Suprapubic skin (tissue), 4 donors: Measurements from ENCODE around the gene BAZ2B. TPM values are rescaled to one million over a fixed set of nuclear protein-coding genes. Genes with fewer than 3 reads are reported as not detected.

ENCODE experiments used
- DNase-seq, 2 donors: peaks; one replicate each; pipeline ENCODE4 v3.0.0-alpha.2; 2019; ENCODE audit warnings: low spot score in 2 of 2
- H3K27ac ChIP-seq: fragments of 200-600 bp; sonication (generic); one replicate; pipeline ENCODE4 v1.5.1; 2019
- H3K27me3 ChIP-seq: fragments of 200-600 bp; sonication (generic); one replicate; pipeline ENCODE4 v1.5.1; 2019
- H3K36me3 ChIP-seq: fragments of 200-600 bp; sonication (generic); one replicate; pipeline ENCODE4 v1.5.1; 2019
- H3K4me1 ChIP-seq: fragments of 200-600 bp; sonication (generic); one replicate; pipeline ENCODE4 v1.5.1; 2019
- H3K4me3 ChIP-seq: fragments of 200-600 bp; sonication (generic); one replicate; pipeline ENCODE4 v1.5.1; 2019; ENCODE audit warnings: mild to moderate bottlenecking
- H3K9me3 ChIP-seq: fragments of 200-600 bp; sonication (generic); one replicate; pipeline ENCODE4 v1.5.1; 2019
- CTCF ChIP-seq, 2 donors: fragments of 200-600 bp in 1 of 2; fragments of 450-650 bp in 1 of 2; sonication (generic) in 1 of 2; IDR thresholded peaks; one replicate each; pipeline ENCODE4 v1.5.1; 2016 to 2019; ENCODE audit warnings: antibody characterized with exemption in 2 of 2, mild to moderate bottlenecking in 1 of 2, moderate library complexity in 1 of 2
- EP300 ChIP-seq: sonication (generic); formaldehyde crosslinking; IDR thresholded peaks from one replicate; pipeline ENCODE4 v1.6.1; 2017; ENCODE audit warnings: antibody characterized with exemption
- POLR2A ChIP-seq, 2 donors: fragments of 450-650 bp; IDR thresholded peaks; one replicate each; pipeline ENCODE4 v1.6.1; 2017; ENCODE audit warnings: antibody characterized with exemption in 2 of 2, mild to moderate bottlenecking in 2 of 2, moderate library complexity in 2 of 2
- POLR2AphosphoS5 ChIP-seq, 3 donors: sonication (generic); formaldehyde crosslinking; IDR thresholded peaks; one replicate each; pipeline ENCODE4 v1.6.1; 2017; ENCODE audit warnings: antibody characterized with exemption in 3 of 3
- WGBS: methylation state at CpG from one replicate; pipeline ENCODE4 v1.1.5; 2018; 5-methylcytosine and 5-hydroxymethylcytosine counted together
- total RNA-seq, 4 donors: library from RNA; depleted of rRNA; stranded (reverse); fragments of >200 nt; gene quantifications; one replicate each; pipeline ENCODE4 v1.1.0, GENCODE V29; 2016

BAZ2B gene
- total RNA-seq, 4 donors from 2014 or later, result 61.7 to 185 (median 80.8) TPM

- WGBS, result 96% methylated on average over 6 of the region's 6 CpGs
- Histone ChIP-seq H3K27me3 (no peaks in the 10 kb centered on the region), H3K4me3 (no peak overlapping the region), H3K4me1 (no peaks in the 10 kb centered on the region), H3K27ac (no peak overlapping the region), H3K36me3 (peaks cover 35% of the 10 kb centered on the region), H3K9me3 (no peaks in the 10 kb centered on the region)
- TF ChIP-seq POLR2A (IDR thresholded peaks at IDR 0.05) (no peak), POLR2AphosphoS5 (IDR thresholded peaks at IDR 0.05) (no peak), CTCF (IDR thresholded peaks at IDR 0.05) (no peak), EP300 (no peak)
- DNase-seq, result no peak
Observed at GRCh38 chr2:159382447-159383028, 233.8 kb downstream of the BAZ2B start.

GRCh38 chr2:159381574-159381973 lies 234.8 kb downstream of the BAZ2B start:
- no peak for DNase-seq

GRCh38 chr2:159380685-159381239 lies 235.6 kb downstream of the BAZ2B start:
- H3K4me1 ChIP-seq, result no peaks in the 10 kb centered on the region
- H3K36me3 ChIP-seq, result peaks cover 28% of the 10 kb centered on the region
- no peak overlapping the region for H3K4me3 ChIP-seq
- 94% methylated on average over 1 of the region's 1 CpG for WGBS
- no peak for DNase-seq
- TF ChIP-seq CTCF (IDR thresholded peaks at IDR 0.05) (no peak), POLR2AphosphoS5 (IDR thresholded peaks at IDR 0.05) (no peak), POLR2A (IDR thresholded peaks at IDR 0.05) (no peak), EP300 (no peak)
- no peaks in the 10 kb centered on the region for H3K27me3 ChIP-seq
- no peak overlapping the region for H3K27ac ChIP-seq
- no peaks in the 10 kb centered on the region for H3K9me3 ChIP-seq

More at GRCh38 chr2:159381574-159381973, 234.8 kb downstream of the BAZ2B start:
- Histone ChIP-seq H3K27ac (no peak overlapping the region), H3K4me1 (no peaks in the 10 kb centered on the region), H3K9me3 (no peaks in the 10 kb centered on the region), H3K27me3 (no peaks in the 10 kb centered on the region), H3K36me3 (peaks cover 35% of the 10 kb centered on the region), H3K4me3 (no peak overlapping the region)
- no peak for TF ChIP-seq EP300
- TF ChIP-seq CTCF (IDR thresholded peaks at IDR 0.05), result no peak
- no peak for TF ChIP-seq POLR2A (IDR thresholded peaks at IDR 0.05)
- TF ChIP-seq POLR2AphosphoS5 (IDR thresholded peaks at IDR 0.05), result no peak

GRCh38 chr2:159379181-159379580 lies 237.2 kb downstream of the BAZ2B start:
- Histone ChIP-seq H3K4me1 (peaks cover 4% of the 10 kb centered on the region), H3K27me3 (no peaks in the 10 kb centered on the region), H3K36me3 (peaks cover 27% of the 10 kb centered on the region), H3K27ac (no peak overlapping the region), H3K4me3 (no peak overlapping the region), H3K9me3 (no peaks in the 10 kb centered on the region)
- 50% methylated on average over 1 of the region's 1 CpG for WGBS
- no peak for TF ChIP-seq POLR2AphosphoS5 (IDR thresholded peaks at IDR 0.05)
- no peak for TF ChIP-seq CTCF (IDR thresholded peaks at IDR 0.05)
- TF ChIP-seq EP300, result no peak
- no peak for TF ChIP-seq POLR2A (IDR thresholded peaks at IDR 0.05)
- DNase-seq, result no peak

- H3K4me1 ChIP-seq, result peaks cover 4% of the 10 kb centered on the region
- H3K36me3 ChIP-seq, result peaks cover 42% of the 10 kb centered on the region
- TF ChIP-seq POLR2A (IDR thresholded peaks at IDR 0.05) (no peak), EP300 (no peak), CTCF (IDR thresholded peaks at IDR 0.05) (no peak), POLR2AphosphoS5 (IDR thresholded peaks at IDR 0.05) (no peak)
- no peak overlapping the region for H3K4me3 ChIP-seq
- H3K27me3 ChIP-seq, result no peaks in the 10 kb centered on the region
- DNase-seq, result no peak
- H3K9me3 ChIP-seq, result no peaks in the 10 kb centered on the region
- H3K27ac ChIP-seq, result no peak overlapping the region
Observed at GRCh38 chr2:159375241-159375640, 241.1 kb downstream of the BAZ2B start.
